Gastrocnemius medialis (tissue), 4 donors: ENCODE results near the gene KDM2B. TPM values are rescaled to one million over a fixed set of nuclear protein-coding genes. Genes with fewer than 3 reads are reported as not detected.

Experiments used
- ATAC-seq, 2 donors: fragments of 150-250 bp; one replicate each; pipeline ENCODE4 v1.9.1; 2016
- DNase-seq, 2 donors: peaks; one replicate each; pipeline ENCODE4 v3.0.0-alpha.2; 2019
- H3K27ac ChIP-seq, 4 donors: fragments of 200-600 bp; sonication (generic); 1 replicate in 1 of 4; 2 replicates in 3 of 4; pipeline ENCODE4 v1.5.1; 2016 to 2018; ENCODE audit warnings: mild to moderate bottlenecking in 2 of 4, moderate library complexity in 1 of 4
- H3K27me3 ChIP-seq, 3 donors: fragments of 200-600 bp; sonication (generic) in 2 of 3; 1 replicate in 1 of 3; 2 replicates in 2 of 3; pipeline versions ENCODE4 v1.5.1 to v1.6.0; 2016 to 2019; ENCODE audit warnings: mild to moderate bottlenecking in 1 of 3, moderate library complexity in 1 of 3
- H3K36me3 ChIP-seq, 2 donors: fragments of 200-600 bp; sonication (generic) in 1 of 2; one replicate each; pipeline ENCODE4 v1.5.1; 2017 to 2018
- H3K4me1 ChIP-seq, 2 donors: fragments of 200-600 bp; sonication (generic) in 1 of 2; one replicate each; pipeline ENCODE4 v1.5.1; 2016 to 2017; ENCODE audit warnings: mild to moderate bottlenecking in 2 of 2
- H3K4me3 ChIP-seq, 4 donors: fragments of 200-600 bp; sonication (generic) in 3 of 4; 1 replicate in 1 of 4; 2 replicates in 3 of 4; pipeline ENCODE4 v1.5.1; 2016 to 2019; ENCODE audit warnings: mild to moderate bottlenecking in 2 of 4
- H3K9me3 ChIP-seq, 3 donors: fragments of 200-600 bp; sonication (generic) in 2 of 3; 1 replicate in 1 of 3; 2 replicates in 2 of 3; pipeline ENCODE4 v1.5.1; 2016 to 2019
- CTCF ChIP-seq, 5 experiments: fragments of 450-650 bp in 3 of 5; fragments of 200-600 bp in 2 of 5; sonication (generic) in 2 of 5; IDR thresholded peaks in 4 of 5; conservative IDR thresholded peaks in 1 of 5; 1 replicate in 4 of 5; 2 replicates in 1 of 5; pipeline ENCODE4 v1.5.1; 2016 to 2019; ENCODE audit warnings: antibody characterized with exemption in 5 of 5, mild to moderate bottlenecking in 3 of 5, moderate library complexity in 3 of 5
- POLR2A ChIP-seq, 2 donors: fragments of 450-650 bp; IDR thresholded peaks; one replicate each; pipeline ENCODE4 v1.6.1; 2017; ENCODE audit warnings: antibody characterized with exemption in 2 of 2, mild to moderate bottlenecking in 2 of 2, moderate library complexity in 2 of 2
- in situ Hi-C, 4 donors: fragments of 200-750 bp; cut with MboI; loops; one replicate each; pipeline versions ENCODE4 v1.15.0 to v1.8.0; 2017; ENCODE audit warnings: low sequenced_read_pairs in 4 of 4
- intact Hi-C: fragments of 100-400 bp; cut with DNase I; formaldehyde crosslinking; loops from one replicate; pipeline ENCODE4 v1.15.1; 2023; ENCODE audit warnings: low total_unique reads
- total RNA-seq, 4 donors: library from RNA; depleted of rRNA; stranded (reverse); fragments of >200 nt; gene quantifications; one replicate each; pipeline versions ENCODE4 v1.1.0 to v1.2.3, GENCODE V29; 2016

Gene KDM2B
- total RNA-seq, 4 donors from 2014 or later: 4.8 to 9.4 (median 8.3) TPM

GRCh38 chr12:121515615-121516014 lies 65.2 kb downstream of the KDM2B start:
- TF ChIP-seq CTCF (IDR thresholded peaks at IDR 0.05 in 4 of 5, conservative IDR thresholded peaks at IDR 0.05 in 1 of 5) (no peak), POLR2A (IDR thresholded peaks at IDR 0.05) (no peak)
- Histone ChIP-seq H3K4me3 (no peak overlapping the region), H3K36me3 (peaks cover 0 to 7% of the 10 kb centered on the region in 2 donors), H3K27me3 (no peaks in the 10 kb centered on the region), H3K27ac (no peak overlapping the region), H3K4me1 (no peaks in the 10 kb centered on the region), H3K9me3 (no peaks in the 10 kb centered on the region)
- DNase-seq (no peak), ATAC-seq (no peak)
- in situ Hi-C loops (no loop called here), intact Hi-C loops (no loop called here)

GRCh38 chr12:121514184-121514742 lies 66.6 kb downstream of the KDM2B start:
- DNase-seq: no peak
- no peak for ATAC-seq
- TF ChIP-seq POLR2A (IDR thresholded peaks at IDR 0.05) (no peak), CTCF (IDR thresholded peaks at IDR 0.05 in 4 of 5, conservative IDR thresholded peaks at IDR 0.05 in 1 of 5) (no peak)
- no peak overlapping the region for H3K4me3 ChIP-seq
- no peak overlapping the region for H3K27ac ChIP-seq
- no peaks in the 10 kb centered on the region for H3K27me3 ChIP-seq
- H3K9me3 ChIP-seq: no peaks in the 10 kb centered on the region
- peaks cover 0 to 13% of the 10 kb centered on the region in 2 donors for H3K36me3 ChIP-seq
- H3K4me1 ChIP-seq: no peaks in the 10 kb centered on the region
- in situ Hi-C loops: no loop called here
- intact Hi-C loops: no loop called here

- ATAC-seq: no peak
Measured at GRCh38 chr12:121513464-121514183, 67.2 kb downstream of the KDM2B start.

GRCh38 chr12:121512561-121512960 lies 68.3 kb downstream of the KDM2B start:
- Histone ChIP-seq H3K36me3 (peaks cover 0 to 14% of the 10 kb centered on the region in 2 donors), H3K4me3 (no peak overlapping the region), H3K27me3 (no peaks in the 10 kb centered on the region), H3K9me3 (no peaks in the 10 kb centered on the region), H3K4me1 (no peaks in the 10 kb centered on the region), H3K27ac (no peak overlapping the region)
- in situ Hi-C loops: no loop called here
- DNase-seq (no peak), ATAC-seq (no peak)
- intact Hi-C loops: no loop called here
- TF ChIP-seq POLR2A (IDR thresholded peaks at IDR 0.05): no peak
- TF ChIP-seq CTCF (IDR thresholded peaks at IDR 0.05 in 4 of 5, conservative IDR thresholded peaks at IDR 0.05 in 1 of 5): no peak

More at GRCh38 chr12:121513464-121514183, 67.2 kb downstream of the KDM2B start:
- Histone ChIP-seq H3K27me3 (no peaks in the 10 kb centered on the region), H3K9me3 (no peaks in the 10 kb centered on the region), H3K4me3 (no peak overlapping the region), H3K27ac (no peak overlapping the region), H3K36me3 (peaks cover 0 to 14% of the 10 kb centered on the region in 2 donors), H3K4me1 (no peaks in the 10 kb centered on the region)
- intact Hi-C loops (no loop called here), in situ Hi-C loops (no loop called here)
- no peak for TF ChIP-seq CTCF (IDR thresholded peaks at IDR 0.05 in 4 of 5, conservative IDR thresholded peaks at IDR 0.05 in 1 of 5)
- no peak for TF ChIP-seq POLR2A (IDR thresholded peaks at IDR 0.05)
- no peak for DNase-seq
